ENCODE measurements around the gene IGHMBP2.

GRCh38 chr11:68903288-68904247 is at the start of gene IGHMBP2, which contains the start of gene MRPL21:
- no peak for TF ChIP-seq CTCF (conservative IDR thresholded peaks at IDR 0.05)
- TF ChIP-seq EZH2 (IDR thresholded peaks at IDR 0.05; ENCODE audit: low read depth), result no peak
